Gastrocnemius medialis (tissue), 4 donors: ENCODE data around the gene PRPF40A. TPM values are rescaled to one million over a fixed set of nuclear protein-coding genes. Genes with fewer than 3 reads are reported as not detected.

Source experiments
- ATAC-seq, 2 donors: fragments of 150-250 bp; one replicate each; pipeline ENCODE4 v1.9.1; 2016
- DNase-seq, 2 donors: peaks; one replicate each; pipeline ENCODE4 v3.0.0-alpha.2; 2019
- H3K27ac ChIP-seq, 4 donors: fragments of 200-600 bp; sonication (generic); 1 replicate in 1 of 4; 2 replicates in 3 of 4; pipeline ENCODE4 v1.5.1; 2016 to 2018; ENCODE audit warnings: mild to moderate bottlenecking in 2 of 4, moderate library complexity in 1 of 4
- H3K27me3 ChIP-seq, 3 donors: fragments of 200-600 bp; sonication (generic) in 2 of 3; 1 replicate in 1 of 3; 2 replicates in 2 of 3; pipeline versions ENCODE4 v1.5.1 to v1.6.0; 2016 to 2019; ENCODE audit warnings: mild to moderate bottlenecking in 1 of 3, moderate library complexity in 1 of 3
- H3K36me3 ChIP-seq, 2 donors: fragments of 200-600 bp; sonication (generic) in 1 of 2; one replicate each; pipeline ENCODE4 v1.5.1; 2017 to 2018
- H3K4me1 ChIP-seq, 2 donors: fragments of 200-600 bp; sonication (generic) in 1 of 2; one replicate each; pipeline ENCODE4 v1.5.1; 2016 to 2017; ENCODE audit warnings: mild to moderate bottlenecking in 2 of 2
- H3K4me3 ChIP-seq, 4 donors: fragments of 200-600 bp; sonication (generic) in 3 of 4; 1 replicate in 1 of 4; 2 replicates in 3 of 4; pipeline ENCODE4 v1.5.1; 2016 to 2019; ENCODE audit warnings: mild to moderate bottlenecking in 2 of 4
- H3K9me3 ChIP-seq, 3 donors: fragments of 200-600 bp; sonication (generic) in 2 of 3; 1 replicate in 1 of 3; 2 replicates in 2 of 3; pipeline ENCODE4 v1.5.1; 2016 to 2019
- POLR2A ChIP-seq, 2 donors: fragments of 450-650 bp; IDR thresholded peaks; one replicate each; pipeline ENCODE4 v1.6.1; 2017; ENCODE audit warnings: antibody characterized with exemption in 2 of 2, mild to moderate bottlenecking in 2 of 2, moderate library complexity in 2 of 2
- in situ Hi-C, 4 donors: fragments of 200-750 bp; cut with MboI; loops; one replicate each; pipeline versions ENCODE4 v1.15.0 to v1.8.0; 2017; ENCODE audit warnings: low sequenced_read_pairs in 4 of 4
- intact Hi-C: fragments of 100-400 bp; cut with DNase I; formaldehyde crosslinking; loops from one replicate; pipeline ENCODE4 v1.15.1; 2023; ENCODE audit warnings: low total_unique reads
- total RNA-seq, 4 donors: library from RNA; depleted of rRNA; stranded (reverse); fragments of >200 nt; gene quantifications; one replicate each; pipeline versions ENCODE4 v1.1.0 to v1.2.3, GENCODE V29; 2016
- TF ChIP-seq, protein P1 (sequence below), 5 experiments: fragments of 450-650 bp in 3 of 5; fragments of 200-600 bp in 2 of 5; sonication (generic) in 2 of 5; IDR thresholded peaks in 4 of 5; conservative IDR thresholded peaks in 1 of 5; 1 replicate in 4 of 5; 2 replicates in 1 of 5; pipeline ENCODE4 v1.5.1; 2016 to 2019; ENCODE audit warnings: antibody characterized with exemption in 5 of 5, mild to moderate bottlenecking in 3 of 5, moderate library complexity in 3 of 5

PRPF40A gene
- total RNA-seq, 4 donors from 2014 or later = 65.3 to 78.0 (median 69.9) TPM

DNA sequence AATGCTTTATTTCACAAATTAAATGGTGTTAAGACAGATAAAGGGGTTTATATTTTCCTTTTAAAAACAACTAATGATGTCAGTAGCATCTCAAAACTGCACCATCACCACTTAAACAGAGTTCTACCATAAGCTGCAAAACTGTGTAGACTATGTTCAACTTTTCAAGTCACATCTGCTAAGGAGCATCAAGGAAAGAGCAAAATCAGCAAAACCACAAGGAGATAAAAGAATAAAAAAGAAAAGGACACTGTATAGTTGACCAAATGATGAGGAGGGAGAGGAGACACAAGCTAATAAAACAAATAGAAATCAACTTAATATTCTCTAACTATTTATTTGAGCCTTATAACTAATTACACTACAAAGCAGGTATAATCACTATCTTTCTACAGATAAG, 33.9 kb downstream of the PRPF40A start:
- intact Hi-C loops (no loop called here), in situ Hi-C loops (no loop called here)
- no peak overlapping the region for H3K4me3 ChIP-seq
- peaks cover 0 to 25% of the 10 kb centered on the region in 2 donors for H3K36me3 ChIP-seq
- H3K4me1 ChIP-seq = no peaks in the 10 kb centered on the region
- ATAC-seq (no peak), DNase-seq (no peak)
- H3K27ac ChIP-seq = no peak overlapping the region
- no peaks in the 10 kb centered on the region for H3K27me3 ChIP-seq
- H3K9me3 ChIP-seq = no peaks in the 10 kb centered on the region
- TF ChIP-seq POLR2A (IDR thresholded peaks at IDR 0.05) = no peak
- TF ChIP-seq, protein P1, sequence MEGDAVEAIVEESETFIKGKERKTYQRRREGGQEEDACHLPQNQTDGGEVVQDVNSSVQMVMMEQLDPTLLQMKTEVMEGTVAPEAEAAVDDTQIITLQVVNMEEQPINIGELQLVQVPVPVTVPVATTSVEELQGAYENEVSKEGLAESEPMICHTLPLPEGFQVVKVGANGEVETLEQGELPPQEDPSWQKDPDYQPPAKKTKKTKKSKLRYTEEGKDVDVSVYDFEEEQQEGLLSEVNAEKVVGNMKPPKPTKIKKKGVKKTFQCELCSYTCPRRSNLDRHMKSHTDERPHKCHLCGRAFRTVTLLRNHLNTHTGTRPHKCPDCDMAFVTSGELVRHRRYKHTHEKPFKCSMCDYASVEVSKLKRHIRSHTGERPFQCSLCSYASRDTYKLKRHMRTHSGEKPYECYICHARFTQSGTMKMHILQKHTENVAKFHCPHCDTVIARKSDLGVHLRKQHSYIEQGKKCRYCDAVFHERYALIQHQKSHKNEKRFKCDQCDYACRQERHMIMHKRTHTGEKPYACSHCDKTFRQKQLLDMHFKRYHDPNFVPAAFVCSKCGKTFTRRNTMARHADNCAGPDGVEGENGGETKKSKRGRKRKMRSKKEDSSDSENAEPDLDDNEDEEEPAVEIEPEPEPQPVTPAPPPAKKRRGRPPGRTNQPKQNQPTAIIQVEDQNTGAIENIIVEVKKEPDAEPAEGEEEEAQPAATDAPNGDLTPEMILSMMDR (IDR thresholded peaks at IDR 0.05 in 4 of 5, conservative IDR thresholded peaks at IDR 0.05 in 1 of 5) = no peak

DNA sequence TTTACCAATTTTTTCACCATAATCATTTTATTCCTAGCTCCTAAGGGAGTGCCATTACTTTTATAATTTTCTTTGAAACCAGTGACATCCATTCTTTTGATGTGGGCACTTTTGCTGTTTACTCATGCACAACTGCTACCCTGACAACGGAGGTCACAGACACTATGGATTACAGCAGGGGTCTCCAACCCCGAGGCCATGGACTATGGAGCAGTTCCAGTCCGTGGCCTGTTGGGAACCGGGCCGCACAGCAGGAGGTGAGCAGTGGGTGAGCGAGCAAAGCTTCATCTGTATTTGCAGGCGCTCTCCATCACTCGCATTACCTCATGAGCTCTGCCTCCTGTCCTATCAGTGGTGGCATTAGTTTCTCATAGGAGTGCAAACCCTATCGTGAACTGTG, 34.6 kb downstream of the PRPF40A start:
- no peak for TF ChIP-seq POLR2A (IDR thresholded peaks at IDR 0.05)
- TF ChIP-seq, protein P1 (IDR thresholded peaks at IDR 0.05 in 4 of 5, conservative IDR thresholded peaks at IDR 0.05 in 1 of 5) = no peak
- ATAC-seq (no peak), DNase-seq (no peak)
- H3K4me1 ChIP-seq = no peaks in the 10 kb centered on the region
- H3K27ac ChIP-seq = no peak overlapping the region
- intact Hi-C loops (no loop called here), in situ Hi-C loops (no loop called here)
- no peak overlapping the region for H3K4me3 ChIP-seq
- H3K27me3 ChIP-seq = no peaks in the 10 kb centered on the region
- H3K9me3 ChIP-seq = no peaks in the 10 kb centered on the region
- peaks cover 0 to 25% of the 10 kb centered on the region in 2 donors for H3K36me3 ChIP-seq

DNA sequence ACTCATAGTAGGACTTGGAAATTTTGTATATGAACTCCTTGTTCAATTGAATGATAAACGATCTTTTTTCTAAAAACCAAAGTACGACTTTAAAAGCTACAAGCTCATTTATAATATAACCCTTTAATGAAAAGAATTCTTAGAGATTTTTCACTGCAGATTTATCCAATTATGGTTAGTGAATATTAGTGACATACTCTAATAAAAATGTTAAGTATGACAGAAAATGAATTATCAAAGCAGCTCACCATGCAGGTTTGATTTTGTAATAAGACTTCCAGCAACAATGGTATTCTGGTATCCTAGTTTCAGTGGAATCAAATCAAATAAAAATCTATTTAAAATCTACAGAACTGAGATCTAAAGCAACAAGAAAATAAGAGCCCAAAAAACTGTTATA, 38.5 kb downstream of the PRPF40A start:
- peaks cover 0 to 62% of the 10 kb centered on the region in 2 donors for H3K36me3 ChIP-seq
- H3K27me3 ChIP-seq = no peaks in the 10 kb centered on the region
- in situ Hi-C loops (no loop called here), intact Hi-C loops (no loop called here)
- TF ChIP-seq, protein P1 (IDR thresholded peaks at IDR 0.05 in 4 of 5, conservative IDR thresholded peaks at IDR 0.05 in 1 of 5) = no peak
- no peak for TF ChIP-seq POLR2A (IDR thresholded peaks at IDR 0.05)
- ATAC-seq (no peak), DNase-seq (no peak)
- no peaks in the 10 kb centered on the region for H3K4me1 ChIP-seq
- no peak overlapping the region for H3K27ac ChIP-seq
- H3K4me3 ChIP-seq = no peak overlapping the region
- no peaks in the 10 kb centered on the region for H3K9me3 ChIP-seq

DNA sequence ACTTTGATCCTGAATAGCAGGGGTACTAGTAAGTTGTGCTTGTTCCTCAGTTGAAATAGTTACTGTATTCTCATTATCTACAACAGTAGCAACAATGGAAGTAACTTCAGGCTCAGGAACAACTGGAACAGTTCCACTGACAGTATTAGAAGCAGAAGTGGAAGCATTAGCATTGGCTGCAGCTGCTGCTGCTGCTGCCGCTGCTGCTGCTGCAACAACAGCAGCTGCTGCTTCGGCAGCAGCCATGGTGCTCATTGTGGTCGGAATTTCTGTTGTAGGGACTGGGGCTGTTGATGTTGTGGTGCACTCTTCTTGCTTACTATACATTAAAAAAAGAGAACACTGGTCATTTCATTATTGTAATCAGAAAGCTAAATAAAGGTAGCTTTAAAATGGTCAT, 40.8 kb downstream of the PRPF40A start:
- intact Hi-C loops (no loop called here), in situ Hi-C loops (no loop called here)
- Histone ChIP-seq H3K36me3 (peaks cover 3 to 86% of the 10 kb centered on the region in 2 donors), H3K4me1 (no peaks in the 10 kb centered on the region), H3K4me3 (no peak overlapping the region), H3K9me3 (no peaks in the 10 kb centered on the region), H3K27me3 (no peaks in the 10 kb centered on the region), H3K27ac (no peak overlapping the region)
- no peak for TF ChIP-seq POLR2A (IDR thresholded peaks at IDR 0.05)
- TF ChIP-seq, protein P1 (IDR thresholded peaks at IDR 0.05 in 4 of 5, conservative IDR thresholded peaks at IDR 0.05 in 1 of 5) = no peak
- DNase-seq = no peak
- ATAC-seq = no peak

DNA sequence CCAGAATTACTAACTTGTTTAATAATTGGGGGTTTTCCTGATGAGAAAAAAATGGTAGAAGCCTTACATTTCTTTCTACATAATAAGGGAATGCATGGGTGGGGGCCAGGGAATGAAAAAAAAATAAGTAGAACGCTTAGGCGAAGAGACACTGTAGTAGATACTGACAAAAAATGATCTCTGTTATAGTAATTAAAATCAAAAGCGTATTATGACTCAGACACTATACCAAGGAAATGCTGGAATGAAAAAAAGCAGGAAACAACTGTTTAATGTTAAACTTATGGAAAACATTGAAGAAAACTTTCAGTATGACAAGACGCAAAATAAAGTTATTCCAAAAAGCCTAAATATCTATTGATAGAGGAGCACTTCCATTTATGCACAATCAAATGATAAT, 42.9 kb downstream of the PRPF40A start:
- Histone ChIP-seq H3K27me3 (no peaks in the 10 kb centered on the region), H3K27ac (no peak overlapping the region), H3K36me3 (peaks cover 3 to 89% of the 10 kb centered on the region in 2 donors), H3K4me1 (no peaks in the 10 kb centered on the region), H3K4me3 (no peak overlapping the region), H3K9me3 (no peaks in the 10 kb centered on the region)
- DNase-seq (no peak), ATAC-seq (no peak)
- intact Hi-C loops = no loop called here
- TF ChIP-seq, protein P1 (IDR thresholded peaks at IDR 0.05 in 4 of 5, conservative IDR thresholded peaks at IDR 0.05 in 1 of 5) = no peak
- no peak for TF ChIP-seq POLR2A (IDR thresholded peaks at IDR 0.05)
- in situ Hi-C loops = no loop called here
